HG03196 (cell line): ENCODE measurements around the gene NUP93.

Source experiments
- ATAC-seq: cut with Tn5 transposase; IDR thresholded peaks from one replicate; pipeline ENCODE4 v1.9.1; 2021; ENCODE audit not compliant: unreplicated experiment

The NUP93 gene

DNA sequence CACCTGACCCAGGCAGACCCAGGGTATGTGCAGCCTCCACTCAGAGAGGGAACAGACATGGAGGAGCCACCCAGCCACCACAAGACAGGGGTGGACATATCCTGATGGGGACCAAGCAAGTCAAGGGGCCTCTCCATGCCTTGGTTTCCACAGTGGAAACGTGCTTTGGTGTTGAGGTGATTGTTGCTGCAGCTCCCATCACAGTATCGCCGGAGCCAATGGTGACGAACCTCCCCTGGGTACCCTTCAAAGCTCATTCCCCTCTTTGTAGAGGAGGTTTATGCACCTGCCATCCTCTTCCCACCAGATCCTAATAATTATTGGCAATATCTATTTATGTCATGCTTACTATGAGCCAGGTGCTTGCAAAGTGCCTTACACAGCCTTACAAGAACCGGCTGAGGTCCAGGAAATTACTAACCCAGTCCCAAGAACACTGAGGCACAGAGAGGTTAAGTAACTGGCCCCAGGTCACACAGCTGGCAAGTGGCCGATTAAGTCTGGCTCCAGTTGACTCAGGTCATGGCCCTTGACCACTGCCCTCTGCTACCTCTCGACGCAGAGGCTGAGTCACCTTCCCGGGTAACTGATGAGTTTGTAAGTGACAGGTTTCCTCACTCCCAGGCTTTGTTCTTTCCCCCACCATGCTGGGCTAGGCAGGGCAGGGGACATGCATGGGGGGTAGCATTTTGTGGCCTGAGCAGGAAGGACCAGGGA is 155.7 kb downstream of the NUP93 start:
- ATAC-seq = no peak

DNA sequence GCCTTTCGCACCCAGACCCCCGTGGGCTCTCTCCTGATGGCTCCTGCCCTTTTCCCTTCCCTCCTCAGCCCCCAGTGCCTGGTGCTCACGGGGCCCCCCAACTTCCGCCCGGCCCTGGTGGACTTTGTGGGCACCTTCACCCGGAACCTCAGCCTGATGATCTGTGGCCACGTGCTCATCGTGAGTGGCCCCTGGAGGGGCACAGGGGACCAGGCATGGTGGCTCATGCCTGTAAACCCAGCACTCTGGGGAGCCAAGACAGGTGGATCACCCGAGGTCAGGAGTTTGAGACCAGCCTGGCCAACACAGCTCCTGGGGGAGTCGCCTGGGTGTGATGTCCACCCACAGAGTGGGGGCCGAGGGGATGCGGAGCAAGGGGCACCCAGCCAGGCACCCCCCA is 156.4 kb downstream of the NUP93 start:
- ATAC-seq = no peak

DNA sequence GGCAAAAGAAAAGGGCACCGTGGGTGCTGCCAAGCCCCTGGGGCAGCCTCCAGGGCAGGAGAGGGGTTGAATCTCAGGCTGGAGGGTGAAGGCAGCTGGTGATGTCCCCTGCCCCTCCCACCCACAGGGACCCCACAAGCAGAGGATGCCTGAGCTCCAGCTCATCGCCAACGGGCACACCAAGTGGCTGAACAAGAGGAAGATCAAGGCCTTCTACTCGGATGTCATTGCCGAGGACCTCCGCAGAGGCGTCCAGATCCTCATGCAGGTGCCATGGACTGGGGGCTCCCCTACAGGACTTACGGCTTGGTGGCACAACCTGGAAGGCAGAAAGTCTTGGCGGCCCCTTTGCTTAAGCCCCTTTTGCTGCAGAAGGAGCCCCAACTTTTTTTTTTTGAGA is 156.9 kb downstream of the NUP93 start:
- no peak for ATAC-seq

DNA sequence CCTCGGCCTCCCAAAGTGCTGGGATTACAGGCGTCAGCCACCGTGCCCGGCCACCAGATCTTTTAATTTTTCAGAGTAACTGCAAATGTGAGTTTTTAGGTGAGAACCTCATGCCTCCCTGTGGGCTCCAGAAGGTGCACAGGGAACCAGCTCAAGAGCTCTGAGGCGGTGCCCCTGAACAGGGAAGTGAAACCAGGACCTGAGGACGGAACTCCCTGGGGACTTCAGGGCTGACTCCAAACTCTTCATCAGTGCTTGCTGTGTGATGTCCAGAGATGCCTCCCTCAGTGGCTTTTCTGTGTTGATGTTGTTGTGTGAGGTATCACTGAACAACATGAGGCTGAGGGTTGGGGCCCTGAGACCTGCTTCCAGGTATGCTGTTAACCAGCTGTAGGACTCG is 158.9 kb downstream of the NUP93 start:
- ATAC-seq = no peak

DNA sequence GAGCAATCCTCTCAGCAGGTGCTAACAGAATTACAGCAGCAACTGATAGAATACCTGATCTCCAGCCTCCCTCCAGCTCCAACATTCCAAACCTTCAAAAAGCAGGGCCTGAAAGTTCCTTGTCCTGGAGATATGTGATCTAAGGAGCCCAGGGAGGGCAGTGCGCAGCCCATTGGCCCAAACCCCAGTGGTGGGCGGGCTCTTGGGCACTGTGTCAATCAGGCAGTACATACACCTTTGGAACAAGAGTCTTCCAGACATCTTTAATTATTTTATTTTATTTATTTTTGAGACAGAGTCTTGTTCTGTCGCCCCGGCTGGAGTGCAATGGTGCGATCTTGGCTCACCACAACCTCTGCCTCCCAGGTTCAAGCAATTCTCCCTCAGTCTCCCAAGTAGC is 159.3 kb downstream of the NUP93 start:
- ATAC-seq = no peak

DNA sequence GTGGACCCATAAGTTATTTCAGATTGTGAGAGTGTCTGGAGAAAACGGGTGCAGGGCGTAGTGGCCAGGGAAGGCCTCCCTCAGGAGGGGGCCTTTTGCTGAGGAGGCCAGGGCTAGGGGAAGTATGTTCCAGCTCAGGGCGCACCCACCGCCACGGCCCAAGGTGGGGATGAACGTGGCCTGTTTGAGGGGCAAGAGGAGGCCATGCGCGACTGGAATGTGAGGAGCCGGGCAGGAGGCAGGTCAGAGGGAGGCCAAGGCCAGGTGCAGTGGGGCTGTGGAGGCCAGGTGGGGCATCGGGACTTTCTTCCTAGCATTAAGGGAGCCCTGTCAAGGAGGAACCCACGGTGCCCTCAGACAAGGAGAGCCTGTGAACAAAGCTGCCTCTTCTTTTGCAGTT is 161.8 kb downstream of the NUP93 start:
- ATAC-seq = no peak

DNA sequence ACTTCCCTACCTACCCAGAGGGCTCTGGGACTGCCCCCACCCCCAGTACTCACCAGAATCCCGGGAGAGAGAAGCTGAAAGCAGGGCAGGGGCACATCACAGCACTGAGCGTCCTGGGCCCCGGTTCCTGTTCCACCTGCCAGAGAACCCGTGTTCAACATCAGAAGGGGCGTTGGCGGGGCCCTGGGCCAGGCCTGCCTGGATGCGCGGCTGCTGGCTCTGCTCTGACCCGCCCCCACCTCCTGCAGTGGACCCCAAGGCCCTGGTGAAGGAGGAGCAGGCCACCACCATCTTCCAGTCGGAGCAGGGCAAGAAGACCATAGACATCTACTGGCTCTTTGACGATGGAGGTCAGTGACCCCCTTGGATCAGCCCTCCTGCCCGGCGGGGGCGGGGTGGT is 162.8 kb downstream of the NUP93 start:
- no peak for ATAC-seq

DNA sequence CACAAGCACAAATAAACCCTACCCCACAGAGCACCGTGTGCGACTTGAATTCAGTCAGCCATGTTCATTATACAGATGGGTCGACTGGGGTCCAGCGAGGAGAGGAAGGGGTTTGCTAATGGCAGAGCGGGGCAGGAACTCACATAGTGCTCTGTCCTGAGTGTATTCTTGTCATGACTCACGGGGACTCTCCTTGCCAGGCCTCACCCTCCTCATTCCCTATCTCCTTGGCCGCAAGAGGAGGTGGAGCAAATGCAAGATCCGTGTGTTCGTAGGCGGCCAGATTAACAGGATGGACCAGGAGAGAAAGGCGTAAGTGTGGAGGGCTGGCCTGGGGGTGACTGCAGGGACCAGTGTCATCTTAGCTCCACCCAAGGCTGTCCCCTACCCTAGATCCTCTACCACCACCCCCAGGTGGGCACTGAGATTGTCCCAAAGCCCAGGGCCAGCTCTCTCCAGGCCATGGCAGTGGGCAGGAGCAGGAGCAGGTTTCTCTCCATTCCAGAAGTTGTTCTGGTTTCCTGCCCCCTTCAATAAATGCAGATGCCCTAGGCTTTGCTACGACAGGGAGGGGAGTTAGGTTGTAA is 164.5 kb downstream of the NUP93 start:
- ATAC-seq = no peak

DNA sequence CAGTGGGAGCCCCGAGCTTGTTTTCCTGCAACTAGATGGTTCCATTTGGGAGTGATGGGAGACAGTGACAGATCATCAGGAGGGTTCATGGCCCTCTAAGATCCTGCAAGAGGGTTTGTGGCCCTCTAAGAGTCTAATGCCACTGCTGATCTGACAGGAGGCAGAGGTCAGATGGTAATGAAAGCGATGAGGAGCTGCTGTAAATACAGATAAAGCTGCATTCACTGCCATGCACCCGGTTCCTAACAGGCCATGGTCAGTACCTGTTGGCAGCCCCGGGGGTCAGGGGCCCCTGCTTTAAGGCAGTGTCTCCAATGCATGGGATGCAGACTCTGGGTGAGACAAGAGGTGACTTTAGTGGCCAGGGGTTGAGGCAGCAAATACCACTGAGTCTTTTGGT is 165.9 kb downstream of the NUP93 start:
- ATAC-seq = no peak

DNA sequence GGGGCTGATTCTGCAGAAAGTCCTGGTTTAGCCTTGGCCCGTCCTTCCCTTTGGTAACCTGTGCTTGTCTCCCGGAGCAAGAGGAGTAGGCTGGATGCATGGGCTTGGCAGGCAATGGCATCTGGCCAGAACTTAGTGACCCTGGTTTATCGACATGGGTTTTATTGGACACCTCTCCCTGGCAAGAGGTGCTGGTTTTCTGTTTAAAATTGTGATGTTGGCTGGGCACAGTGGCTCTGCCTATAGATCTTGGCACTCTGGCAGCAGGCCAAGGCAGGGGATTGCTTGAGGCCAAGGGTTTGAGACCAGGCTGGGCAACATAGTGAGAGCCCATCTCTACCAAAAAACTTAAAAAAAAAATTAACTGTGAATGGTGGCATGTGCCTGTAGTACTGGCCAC is 166.3 kb downstream of the NUP93 start:
- ATAC-seq = no peak

DNA sequence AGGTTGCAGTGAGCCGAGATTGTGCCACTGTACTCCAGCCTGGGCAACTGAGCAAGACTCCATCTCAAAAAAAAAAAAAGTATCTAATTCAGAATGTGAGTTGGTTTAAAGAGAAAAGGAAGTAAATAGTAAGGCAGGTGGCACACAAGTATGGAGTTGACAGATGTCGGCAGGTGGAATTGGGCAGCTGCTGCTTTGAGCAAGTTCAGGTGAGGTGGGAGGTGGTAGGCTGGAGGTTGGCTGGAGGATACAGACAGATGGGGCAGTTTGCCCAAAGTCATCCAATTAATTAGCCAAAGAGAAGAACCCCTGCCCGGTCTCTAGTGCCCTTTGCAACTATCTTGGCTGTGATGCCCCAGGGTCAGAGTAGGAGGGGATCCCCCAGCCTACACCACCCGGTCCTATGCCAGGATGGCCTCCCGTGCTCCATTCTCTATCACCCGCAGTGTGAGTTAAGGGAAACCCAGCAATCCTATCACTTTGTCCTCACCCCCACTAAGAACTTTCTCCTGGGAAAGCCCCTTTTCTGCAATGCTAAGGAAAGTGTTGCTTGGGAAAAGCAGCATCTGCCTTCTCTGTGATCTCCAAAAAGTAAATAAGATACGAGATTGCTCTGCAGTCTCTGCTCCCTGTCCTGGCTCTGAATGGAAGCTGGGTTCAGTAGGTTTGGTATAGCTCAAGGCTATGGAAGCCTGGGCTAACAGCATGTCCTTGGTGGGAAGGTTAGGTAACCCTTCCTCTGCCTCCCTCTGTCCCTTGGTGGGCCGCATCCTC is 167.3 kb downstream of the NUP93 start:
- no peak for ATAC-seq

DNA sequence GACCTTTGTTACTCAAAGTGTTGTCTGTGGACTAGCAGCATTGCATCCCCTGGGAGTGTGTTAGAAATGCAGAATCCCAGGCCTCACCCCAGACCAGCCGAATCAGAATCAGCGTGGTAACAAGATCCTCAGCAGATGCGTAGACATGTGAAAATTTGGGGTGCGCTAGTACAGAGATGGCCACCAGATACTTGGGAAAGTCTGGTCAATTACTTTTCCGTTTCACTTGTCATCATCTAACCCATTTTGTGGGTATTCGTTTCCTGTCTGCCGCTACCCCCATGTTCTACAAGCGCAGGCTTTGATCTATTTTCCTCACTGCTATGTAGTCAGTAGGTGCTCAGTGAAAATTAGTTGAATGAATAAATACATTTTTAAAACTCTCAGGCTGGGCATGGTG is 168.9 kb downstream of the NUP93 start:
- peak; percentile 68 for ATAC-seq
